GM21360 (cell line): Measurements from ENCODE around the gene GADD45GIP1.
A peak's percentile ranks its signal among the peaks of the same experiment; 100 is the strongest.
"Not testable (repeated sequence)": the region's sequence is repeated elsewhere in the genome, so short reads cannot be mapped to it uniquely, and the experiment has no call there.

Source experiments
- ATAC-seq: cut with Tn5 transposase; IDR thresholded peaks from one replicate; pipeline ENCODE4 v1.9.1; 2021; ENCODE audit warnings: mild to moderate bottlenecking, moderate library complexity; ENCODE audit not compliant: unreplicated experiment

The GADD45GIP1 gene

GRCh38 chr19:12965017-12965811 lies 8.2 kb upstream of the GADD45GIP1 start:
- ATAC-seq: peak; percentile 68

GRCh38 chr19:12959481-12959880 lies 2.5 kb upstream of the GADD45GIP1 start:
- ATAC-seq: no peak

DNA sequence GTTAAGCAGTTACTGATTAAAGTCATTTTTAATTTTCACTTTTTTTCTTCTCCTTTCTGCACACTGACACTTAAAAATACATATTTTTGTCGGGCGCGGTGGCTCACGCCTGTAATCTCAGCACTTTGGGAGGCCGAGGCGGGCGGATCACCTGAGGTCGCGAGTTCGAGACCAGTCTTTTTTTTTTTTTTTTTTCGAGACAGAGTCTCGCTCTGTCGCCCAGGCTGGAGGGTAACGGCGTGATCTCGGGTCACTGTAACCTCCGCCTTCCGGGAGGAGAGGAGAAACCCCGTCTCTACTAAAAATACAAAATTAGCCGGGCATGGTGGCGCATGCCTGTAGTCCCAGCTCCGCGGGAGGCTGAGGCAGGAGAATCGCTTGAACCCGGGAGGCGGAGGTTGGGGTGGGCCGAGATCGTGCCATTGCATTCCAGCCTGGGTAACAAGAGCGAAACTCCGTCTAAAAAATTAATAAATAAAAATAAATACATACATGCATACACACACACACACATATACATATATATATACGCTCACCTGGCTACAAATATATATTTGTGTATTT lies 448 bp upstream of the GADD45GIP1 start:
- not testable (repeated sequence) for ATAC-seq

DNA sequence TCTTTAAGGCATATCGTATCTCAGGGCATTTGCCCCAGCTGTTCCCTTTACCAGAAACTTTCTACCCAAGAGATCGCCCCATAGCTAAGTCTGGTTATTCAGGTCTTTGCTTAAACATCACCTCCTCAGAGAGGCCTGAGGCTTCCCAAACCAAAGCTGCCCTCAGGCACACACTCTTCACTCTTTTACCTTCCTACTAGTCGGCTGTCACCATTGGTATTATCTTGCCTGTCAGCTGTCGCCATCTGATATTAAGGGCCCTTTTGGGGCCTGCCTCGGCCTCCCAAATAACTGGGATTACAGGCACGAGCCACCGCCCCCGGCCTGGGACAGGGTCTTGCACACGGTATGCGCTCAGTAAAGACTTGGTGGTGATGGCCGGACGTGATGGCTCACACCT lies 1.0 kb downstream of the GADD45GIP1 start:
- no peak for ATAC-seq

DNA sequence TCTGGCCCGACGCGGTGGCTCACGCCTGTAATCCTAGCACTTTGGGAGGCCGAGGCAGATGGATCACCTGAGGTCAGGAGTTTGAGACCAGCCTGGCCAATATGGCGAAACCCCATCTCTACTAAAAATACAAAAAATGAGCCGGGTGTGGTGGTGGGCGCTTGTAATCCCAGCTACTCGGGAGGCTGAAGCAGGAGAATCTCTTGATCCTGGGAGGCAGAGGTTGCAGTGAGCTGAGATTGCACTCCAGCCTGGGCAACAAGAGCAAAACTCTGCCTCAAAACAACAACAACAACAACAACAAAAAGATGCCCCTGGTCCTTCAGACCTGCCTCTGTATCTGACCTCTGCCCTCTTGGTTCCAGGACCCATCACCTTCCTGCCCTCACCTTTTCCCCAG lies 1.4 kb downstream of the GADD45GIP1 start:
- not testable (repeated sequence) for ATAC-seq

GRCh38 chr19:12954612-12954962 lies 2.4 kb downstream of the GADD45GIP1 start:
- no peak for ATAC-seq

DNA sequence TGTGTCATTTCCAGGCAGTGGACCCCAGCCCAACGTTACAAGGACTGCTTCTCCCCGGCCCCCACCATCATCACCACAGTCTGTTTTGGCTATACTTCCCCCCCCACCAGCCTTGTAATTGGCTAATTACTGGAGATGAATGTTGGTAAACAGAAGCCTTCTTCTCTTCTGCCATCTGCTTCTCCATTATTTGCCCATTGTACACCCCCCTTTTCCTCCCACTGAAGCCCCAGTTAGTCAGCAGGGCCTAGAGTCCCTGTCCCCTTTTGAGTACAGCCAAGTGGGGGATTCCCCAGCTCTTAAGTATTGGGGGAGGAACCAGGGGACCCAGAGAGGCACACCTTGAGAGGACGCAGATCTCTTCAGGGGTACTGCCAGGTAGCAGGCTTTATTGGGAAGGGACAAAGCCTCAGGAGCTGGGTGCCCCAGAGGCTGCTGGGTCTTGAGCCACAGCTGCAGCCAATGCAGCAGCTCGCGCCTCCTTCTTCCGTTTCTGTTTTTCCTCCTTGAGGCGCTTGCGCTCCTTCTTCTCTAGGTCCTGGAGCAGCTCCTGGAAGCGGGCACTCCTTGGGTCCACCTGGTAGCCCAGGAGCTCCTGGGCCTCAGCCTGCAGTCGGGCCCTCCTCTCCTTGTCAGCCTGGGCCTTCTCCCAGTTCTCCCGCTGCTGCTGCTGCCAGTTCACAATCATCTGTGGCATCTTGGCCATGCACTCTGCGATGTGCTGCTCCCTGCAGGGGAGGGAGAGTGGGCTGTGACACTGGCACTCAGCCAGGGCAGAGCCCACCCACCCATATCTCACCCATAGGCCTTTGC lies 3.0 kb downstream of the GADD45GIP1 start:
- no peak for ATAC-seq

DNA sequence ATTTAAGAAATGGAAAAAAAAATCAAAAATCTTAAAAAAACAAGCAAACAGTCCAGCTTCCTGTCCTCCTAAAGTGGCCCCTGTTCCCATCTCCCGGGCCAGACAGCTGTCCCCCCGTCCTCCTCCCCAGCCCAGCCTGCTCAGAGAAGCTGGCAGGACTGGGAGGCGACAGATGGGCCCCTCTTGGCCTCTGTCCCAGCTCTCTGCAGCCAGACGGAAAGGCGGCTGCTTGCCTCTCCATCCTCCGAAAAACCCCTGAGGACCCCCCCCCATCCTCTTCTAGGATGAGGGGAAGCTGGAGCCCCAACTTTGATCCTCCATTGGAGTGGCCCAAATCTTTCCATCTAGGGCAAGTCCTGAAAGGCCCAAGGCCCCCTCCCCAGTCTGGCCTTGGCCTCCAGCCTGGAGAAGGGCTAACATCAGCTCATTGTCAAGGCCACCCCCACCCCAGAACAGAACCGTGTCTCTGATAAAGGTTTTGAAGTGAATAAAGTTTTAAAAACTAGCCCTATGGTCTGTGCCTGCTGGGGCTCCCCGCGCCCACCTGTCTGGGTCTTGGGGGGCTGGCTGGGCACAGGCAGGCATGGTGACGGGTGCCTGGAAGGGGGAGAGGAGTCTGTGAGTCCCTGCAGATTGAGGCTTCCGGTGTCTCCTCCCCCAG lies 3.8 kb downstream of the GADD45GIP1 start:
- no peak for ATAC-seq

GRCh38 chr19:12952488-12953137 lies 4.4 kb downstream of the GADD45GIP1 start:
- ATAC-seq: no peak

DNA sequence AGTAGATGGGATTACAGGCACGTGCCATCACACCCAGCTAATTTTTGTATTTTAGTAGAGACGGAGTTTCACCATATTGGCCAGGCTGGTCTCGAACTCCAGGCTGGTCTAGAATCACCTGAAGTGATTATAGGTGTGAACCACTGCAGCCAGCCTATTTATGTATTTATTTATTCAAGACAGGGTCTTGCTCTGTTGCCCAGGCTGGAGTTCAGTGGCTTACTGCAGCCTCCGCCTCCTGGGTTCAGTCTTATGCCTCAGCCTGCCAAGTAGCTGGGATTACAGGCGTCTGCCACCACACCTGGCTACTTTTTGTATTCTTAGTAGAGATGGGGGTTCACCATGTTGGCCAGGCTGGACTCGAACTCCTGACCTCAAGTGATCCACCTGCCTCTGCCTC lies 5.0 kb downstream of the GADD45GIP1 start:
- ATAC-seq: not testable (repeated sequence)

DNA sequence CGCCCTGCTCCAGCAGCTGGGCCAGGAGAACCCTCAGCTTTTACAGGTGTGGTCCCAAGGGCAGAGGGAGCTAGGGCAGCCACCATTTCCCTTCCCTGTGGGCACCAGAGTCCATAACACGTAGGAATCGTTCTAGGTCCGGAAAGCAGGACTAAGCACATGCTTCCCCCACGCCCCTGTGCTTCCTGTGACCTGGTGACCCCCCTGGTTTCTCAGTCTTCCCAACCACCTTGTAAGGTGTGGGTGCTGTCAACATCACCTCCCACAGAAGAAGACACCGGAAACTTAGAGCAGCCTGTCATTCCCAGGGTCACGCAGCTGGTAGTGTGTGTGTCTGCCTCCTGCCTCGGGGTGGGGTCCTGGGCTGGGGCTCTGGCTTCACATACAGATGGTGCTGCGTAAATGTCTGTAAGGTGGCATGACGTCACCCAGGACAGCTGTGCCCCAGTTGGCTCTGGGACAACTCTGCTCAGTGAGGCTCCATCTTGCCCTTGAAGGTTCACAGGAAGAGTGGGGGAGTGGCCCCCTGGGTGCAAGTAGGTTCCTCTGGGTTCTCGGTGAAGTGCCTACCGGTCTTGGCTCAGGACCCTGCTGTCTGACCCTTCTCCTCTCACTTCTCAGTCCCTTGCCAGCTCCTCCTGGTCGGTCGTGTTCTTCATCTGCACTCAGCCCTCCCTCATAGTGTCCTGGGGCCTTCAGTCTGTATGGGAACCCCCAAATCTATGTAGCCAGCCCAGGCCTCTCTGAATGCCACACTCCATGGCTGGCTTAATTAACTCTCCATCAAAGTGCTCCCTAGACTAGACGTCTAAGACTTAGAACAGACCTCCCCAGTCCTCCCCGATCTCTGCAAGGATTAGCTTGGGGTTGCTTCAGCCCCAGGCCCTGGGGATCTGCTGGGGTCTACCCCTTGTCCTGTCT lies 7.4 kb downstream of the GADD45GIP1 start:
- ATAC-seq: no peak

GRCh38 chr19:12948612-12949362 lies 8.2 kb downstream of the GADD45GIP1 start:
- no peak for ATAC-seq

- ATAC-seq: no peak
These were observed 9.1 kb downstream of the GADD45GIP1 start for GRCh38 chr19:12947702-12948611.

GRCh38 chr19:12946731-12947496 lies 10.1 kb downstream of the GADD45GIP1 start:
- no peak for ATAC-seq

GRCh38 chr19:12946092-12946721 lies 10.8 kb downstream of the GADD45GIP1 start:
- ATAC-seq: peak; percentile 36

- ATAC-seq: peak; percentile 58
These were observed 11.4 kb downstream of the GADD45GIP1 start, which contains the start of gene RAD23A for GRCh38 chr19:12945479-12946091. Gene RAD23A (plus strand): TSS chr19:12945862. CDS start chr19:12945949, 87 bp downstream.
